HG03575 (cell line): ENCODE data around the gene DEFB113.

Experiments used
- ATAC-seq: cut with Tn5 transposase; IDR thresholded peaks from one replicate; pipeline ENCODE4 v1.9.1; 2021; ENCODE audit not compliant: unreplicated experiment, insufficient number of reproducible peaks, low FRiP score; ENCODE audit errors: extremely low read depth

DEFB113 gene

GRCh38 chr6:49939993-49940498 lies 29.4 kb downstream of the DEFB113 start:
- no peak for ATAC-seq

GRCh38 chr6:49937811-49938210 lies 31.6 kb downstream of the DEFB113 start:
- ATAC-seq = no peak

- ATAC-seq = no peak
These were observed 32.4 kb downstream of the DEFB113 start for GRCh38 chr6:49937017-49937416.

GRCh38 chr6:49935387-49935786 lies 34.0 kb downstream of the DEFB113 start:
- no peak for ATAC-seq

- ATAC-seq = no peak
These were observed 34.7 kb downstream of the DEFB113 start for GRCh38 chr6:49934770-49935169.

- no peak for ATAC-seq
These were observed 35.9 kb downstream of the DEFB113 start for GRCh38 chr6:49933526-49933925.

GRCh38 chr6:49929340-49929739 lies 40.1 kb downstream of the DEFB113 start:
- ATAC-seq = no peak

GRCh38 chr6:49923826-49924225 lies 45.6 kb downstream of the DEFB113 start:
- no peak for ATAC-seq

GRCh38 chr6:49919935-49920644 lies 49.3 kb downstream of the DEFB113 start:
- ATAC-seq = no peak

GRCh38 chr6:49919261-49919660 lies 50.2 kb downstream of the DEFB113 start:
- no peak for ATAC-seq

- no peak for ATAC-seq
These were observed 50.6 kb downstream of the DEFB113 start for GRCh38 chr6:49918787-49919186.
